Stomach (tissue), 9 donors: ENCODE measurements around the gene SQSTM1. TPM values are rescaled to one million over a fixed set of nuclear protein-coding genes. Genes with fewer than 3 reads are reported as not detected.

Source experiments
- DNase-seq, 2 donors: peaks; one replicate each; pipeline versions ENCODE4 v3.0.0 to v3.0.0-alpha.2; 2013 to 2019
- H3K27ac ChIP-seq, 5 donors: fragments of 200-600 bp in 4 of 5; sonication (generic) in 4 of 5; one replicate each; pipeline ENCODE4 v1.5.1; 2013 to 2019; ENCODE audit warnings: mild to moderate bottlenecking in 1 of 5, moderate library complexity in 1 of 5
- H3K27me3 ChIP-seq, 3 donors: fragments of 200-600 bp; sonication (generic); one replicate each; pipeline ENCODE4 v1.5.1; 2017 to 2019; ENCODE audit warnings: mixed run types in 1 of 3
- H3K36me3 ChIP-seq, 4 donors: fragments of 200-600 bp; sonication (generic); 1 replicate in 3 of 4; 2 replicates in 1 of 4; pipeline ENCODE4 v1.5.1; 2016 to 2019
- H3K4me1 ChIP-seq, 4 donors: fragments of 200-600 bp; sonication (generic); one replicate each; pipeline ENCODE4 v1.5.1; 2016 to 2019
- H3K4me3 ChIP-seq, 4 donors: fragments of 200-600 bp; sonication (generic) in 3 of 4; one replicate each; pipeline ENCODE4 v1.5.1; 2016 to 2019; ENCODE audit warnings: mild to moderate bottlenecking in 1 of 4
- H3K9me3 ChIP-seq, 4 donors: fragments of 200-600 bp; sonication (generic); one replicate each; pipeline ENCODE4 v1.5.1; 2016 to 2019
- CTCF ChIP-seq, 7 experiments: fragments of 450-650 bp in 4 of 7; fragments of 200-600 bp in 3 of 7; sonication (generic) in 3 of 7; IDR thresholded peaks; one replicate each; pipeline ENCODE4 v1.5.1; 2016 to 2019; ENCODE audit warnings: antibody characterized with exemption in 7 of 7, control low read depth in 2 of 7, mild to moderate bottlenecking in 1 of 7
- EP300 ChIP-seq: sonication (generic); formaldehyde crosslinking; IDR thresholded peaks from one replicate; pipeline ENCODE4 v1.6.1; 2017; ENCODE audit warnings: antibody characterized with exemption
- POLR2A ChIP-seq, 4 donors: fragments of 450-650 bp; IDR thresholded peaks; one replicate each; pipeline ENCODE4 v1.6.1; 2016; ENCODE audit warnings: antibody characterized with exemption in 4 of 4, control low read depth in 2 of 4, mild to moderate bottlenecking in 1 of 4, moderate library complexity in 1 of 4
- POLR2AphosphoS5 ChIP-seq, 3 donors: sonication (generic); formaldehyde crosslinking; IDR thresholded peaks; one replicate each; pipeline ENCODE4 v1.6.1; 2016; ENCODE audit warnings: antibody characterized with exemption in 3 of 3
- WGBS, 5 donors: extraction: QIAGEN DNeasy Blood & Tissue Kit in 3 of 5; methylation state at CpG; one replicate each; pipeline versions ENCODE4 v1.1.5 to v1.1.7; 2013 to 2018; 5-methylcytosine and 5-hydroxymethylcytosine counted together
- intact Hi-C: fragments of 100-400 bp; cut with DNase I; formaldehyde crosslinking; loops from one replicate; pipeline ENCODE4 v1.15.1; 2023; ENCODE audit warnings: low total_unique reads
- polyA plus RNA-seq, 3 donors: library from polyadenylated mRNA; stranded (reverse); fragments of 200-250 nt; gene quantifications; one replicate each; pipeline ENCODE4 v1.2.3, GENCODE V29; 2013
- total RNA-seq, 5 donors: library from RNA; depleted of rRNA; stranded (reverse); fragments of >200 nt; gene quantifications; one replicate each; pipeline versions ENCODE4 v1.1.0 to v1.2.3, GENCODE V29; 2014 to 2016
- donor health status: healthy with polysubstance abuse.
- donor health status: Bipolar disorder and iron deficiency.
- donor health status: healthy.

SQSTM1 gene
- total and polyA plus RNA-seq, 8 donors: 163 to 693 (median 356) TPM

GRCh38 chr5:179805529-179806249 is 15.0 kb upstream of the SQSTM1 start:
- intact Hi-C loops: no loop called here
- H3K27ac ChIP-seq: peak overlapping the region; percentile 94 to 99 (median 95)
- 3 to 27% (median 8%) methylated on average over 9 to 64 of the region's 65 CpGs for WGBS, 5 donors
- peaks cover 54 to 65% (median 63%) of the 10 kb centered on the region in 4 donors for H3K4me1 ChIP-seq
- H3K27me3 ChIP-seq: no peaks in the 10 kb centered on the region
- peaks cover 9 to 18% (median 13%) of the 10 kb centered on the region in 4 donors for H3K36me3 ChIP-seq
- peak in 1 of 2 donors; percentile 86 for DNase-seq
- no peaks in the 10 kb centered on the region for H3K9me3 ChIP-seq
- peak overlapping the region; percentile 78 to 96 (median 92) for H3K4me3 ChIP-seq
- TF ChIP-seq POLR2A (IDR thresholded peaks at IDR 0.05) (no peak), CTCF (IDR thresholded peaks at IDR 0.05) (no peak), POLR2AphosphoS5 (IDR thresholded peaks at IDR 0.05) (no peak), EP300 (no peak)

- intact Hi-C loops: no loop called here
- peaks cover 2 to 11% (median 5%) of the 10 kb centered on the region in 4 donors for H3K36me3 ChIP-seq
Observed at GRCh38 chr5:179806250-179807048, 14.3 kb upstream of the SQSTM1 start, which contains the start of gene MGAT4B. MGAT4B (minus strand) TSS chr5:179806866; CDS start chr5:179806583, 283 bp downstream.

GRCh38 chr5:179812135-179812825 is 8.4 kb upstream of the SQSTM1 start:
- Histone ChIP-seq H3K9me3 (no peaks in the 10 kb centered on the region), H3K4me1 (peaks cover 19 to 27% (median 25%) of the 10 kb centered on the region in 4 donors), H3K36me3 (peaks cover 0 to 28% (median 22%) of the 10 kb centered on the region in 4 donors), H3K27ac (no peak overlapping the region), H3K27me3 (no peaks in the 10 kb centered on the region), H3K4me3 (no peak overlapping the region)
- TF ChIP-seq POLR2AphosphoS5 (IDR thresholded peaks at IDR 0.05) (no peak), EP300 (no peak), POLR2A (IDR thresholded peaks at IDR 0.05) (no peak), CTCF (IDR thresholded peaks at IDR 0.05) (no peak)
- intact Hi-C loops: no loop called here
- no peak for DNase-seq
- 92 to 95% (median 92%) methylated on average over 25 to 27 of the region's 27 CpGs for WGBS, 5 donors

More at GRCh38 chr5:179806250-179807048, 14.3 kb upstream of the SQSTM1 start, which contains the start of gene MGAT4B:
- H3K9me3 ChIP-seq: no peaks in the 10 kb centered on the region
- peak; percentile 87 to 95 for DNase-seq
- H3K27me3 ChIP-seq: no peaks in the 10 kb centered on the region
- 0 to 1% (median 1%) methylated on average over 21 to 108 of the region's 108 CpGs; no CpG with 5 or more reads in 1 of the 5 donors for WGBS, 5 donors
- peak within 1 kb of the TSS; percentile 94 to 99 (median 95) for H3K27ac ChIP-seq
- no peak for TF ChIP-seq EP300
- no peak for TF ChIP-seq POLR2A (IDR thresholded peaks at IDR 0.05)
- peak in 2 of 3 donors; percentile 79 to 90 for TF ChIP-seq POLR2AphosphoS5 (IDR thresholded peaks at IDR 0.05)
- TF ChIP-seq CTCF (IDR thresholded peaks at IDR 0.05): no peak
- H3K4me1 ChIP-seq: peaks cover 52 to 59% (median 58%) of the 10 kb centered on the region in 4 donors
- peak within 1 kb of the TSS; percentile 78 to 96 (median 92) for H3K4me3 ChIP-seq
